Measurements from ENCODE around the gene KSR2. TPM values are rescaled to one million over a fixed set of nuclear protein-coding genes. Genes with fewer than 3 reads are reported as not detected.

The KSR2 gene
- total RNA-seq, 4 donors from 2014 or later, result under 0.01 to 0.08 (median under 0.01) TPM; not detected in 1

DNA sequence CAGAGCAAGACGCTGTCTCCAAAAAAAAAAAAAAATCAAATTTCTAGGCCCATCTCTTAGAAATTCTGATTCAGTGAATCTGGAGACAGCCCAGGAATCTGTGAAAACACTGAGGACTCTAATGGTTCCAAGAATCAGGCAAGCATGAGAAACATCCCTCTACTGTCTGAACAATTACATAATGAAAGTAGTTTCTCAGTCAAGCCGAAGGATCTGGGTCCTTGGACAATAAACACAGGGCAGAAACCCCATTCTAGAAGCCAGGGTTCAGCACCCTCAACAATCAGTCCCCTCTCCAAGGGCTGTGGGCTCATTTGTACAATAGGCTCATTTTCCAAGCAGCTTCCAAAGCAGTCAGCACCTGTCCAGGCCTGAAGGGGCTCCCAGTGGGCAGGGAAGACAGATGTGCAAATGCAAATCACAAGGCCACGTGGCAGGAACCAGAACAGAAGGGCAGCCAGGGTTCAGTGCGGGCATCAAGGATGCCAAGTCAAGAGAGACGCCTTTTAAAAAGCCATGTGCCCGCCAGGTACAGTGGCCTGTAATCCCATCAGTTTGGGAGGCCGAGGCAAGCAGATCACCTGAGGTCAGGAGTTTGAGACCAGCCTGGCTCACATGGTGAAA, 96.1 kb downstream of the KSR2 start:
- TF ChIP-seq, protein P1, sequence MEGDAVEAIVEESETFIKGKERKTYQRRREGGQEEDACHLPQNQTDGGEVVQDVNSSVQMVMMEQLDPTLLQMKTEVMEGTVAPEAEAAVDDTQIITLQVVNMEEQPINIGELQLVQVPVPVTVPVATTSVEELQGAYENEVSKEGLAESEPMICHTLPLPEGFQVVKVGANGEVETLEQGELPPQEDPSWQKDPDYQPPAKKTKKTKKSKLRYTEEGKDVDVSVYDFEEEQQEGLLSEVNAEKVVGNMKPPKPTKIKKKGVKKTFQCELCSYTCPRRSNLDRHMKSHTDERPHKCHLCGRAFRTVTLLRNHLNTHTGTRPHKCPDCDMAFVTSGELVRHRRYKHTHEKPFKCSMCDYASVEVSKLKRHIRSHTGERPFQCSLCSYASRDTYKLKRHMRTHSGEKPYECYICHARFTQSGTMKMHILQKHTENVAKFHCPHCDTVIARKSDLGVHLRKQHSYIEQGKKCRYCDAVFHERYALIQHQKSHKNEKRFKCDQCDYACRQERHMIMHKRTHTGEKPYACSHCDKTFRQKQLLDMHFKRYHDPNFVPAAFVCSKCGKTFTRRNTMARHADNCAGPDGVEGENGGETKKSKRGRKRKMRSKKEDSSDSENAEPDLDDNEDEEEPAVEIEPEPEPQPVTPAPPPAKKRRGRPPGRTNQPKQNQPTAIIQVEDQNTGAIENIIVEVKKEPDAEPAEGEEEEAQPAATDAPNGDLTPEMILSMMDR (IDR thresholded peaks at IDR 0.05), result no peak
- TF ChIP-seq POLR2AphosphoS5 (IDR thresholded peaks at IDR 0.05) (no peak), POLR2A (IDR thresholded peaks at IDR 0.05) (no peak), EP300 (IDR thresholded peaks at IDR 0.05) (no peak)
- H3K9me3 ChIP-seq, result no peaks in the 10 kb centered on the region
- ATAC-seq, result no peak
- no peaks in the 10 kb centered on the region for H3K36me3 ChIP-seq
- H3K4me3 ChIP-seq, result no peak overlapping the region
- H3K27me3 ChIP-seq, result peaks cover 20% of the 10 kb centered on the region
- no peak overlapping the region for H3K27ac ChIP-seq
- H3K4me1 ChIP-seq, result no peaks in the 10 kb centered on the region
- WGBS, 2 donors (ENCODE audit: low coverage in 1 of 2), result 60 to 62% methylated on average over 2 to 7 of the region's 7 CpGs

DNA sequence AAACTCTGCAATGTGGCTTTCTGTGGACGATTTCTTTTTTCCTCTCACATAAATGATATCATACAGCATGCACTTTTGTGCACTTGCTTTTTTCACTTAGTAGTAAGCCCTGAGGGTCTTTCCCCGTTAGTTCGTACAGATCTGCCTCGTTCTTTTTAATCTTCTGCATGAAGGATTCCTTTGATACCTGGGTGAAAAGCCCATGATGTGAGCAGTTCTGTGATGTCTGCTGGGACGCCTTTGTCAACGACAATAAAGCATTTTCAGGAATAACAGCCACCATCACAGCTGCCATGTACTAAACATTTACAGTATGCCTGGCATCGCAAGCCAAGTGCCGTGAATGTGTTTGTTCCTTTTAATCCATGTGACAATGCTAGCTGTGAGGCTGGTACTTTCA, 99.2 kb downstream of the KSR2 start:
- ATAC-seq, result no peak
- H3K27ac ChIP-seq, result no peak overlapping the region
- TF ChIP-seq EP300 (IDR thresholded peaks at IDR 0.05), result no peak
- no peak for TF ChIP-seq POLR2A (IDR thresholded peaks at IDR 0.05)
- TF ChIP-seq, protein P1 (IDR thresholded peaks at IDR 0.05), result no peak
- no peak for TF ChIP-seq POLR2AphosphoS5 (IDR thresholded peaks at IDR 0.05)
- no peaks in the 10 kb centered on the region for H3K9me3 ChIP-seq
- H3K27me3 ChIP-seq, result peaks cover 15% of the 10 kb centered on the region
- no peaks in the 10 kb centered on the region for H3K4me1 ChIP-seq
- no peak overlapping the region for H3K4me3 ChIP-seq
- no peaks in the 10 kb centered on the region for H3K36me3 ChIP-seq
- 56 to 88% methylated on average over 3 to 8 of the region's 8 CpGs for WGBS, 2 donors (ENCODE audit: low coverage in 1 of 2)

DNA sequence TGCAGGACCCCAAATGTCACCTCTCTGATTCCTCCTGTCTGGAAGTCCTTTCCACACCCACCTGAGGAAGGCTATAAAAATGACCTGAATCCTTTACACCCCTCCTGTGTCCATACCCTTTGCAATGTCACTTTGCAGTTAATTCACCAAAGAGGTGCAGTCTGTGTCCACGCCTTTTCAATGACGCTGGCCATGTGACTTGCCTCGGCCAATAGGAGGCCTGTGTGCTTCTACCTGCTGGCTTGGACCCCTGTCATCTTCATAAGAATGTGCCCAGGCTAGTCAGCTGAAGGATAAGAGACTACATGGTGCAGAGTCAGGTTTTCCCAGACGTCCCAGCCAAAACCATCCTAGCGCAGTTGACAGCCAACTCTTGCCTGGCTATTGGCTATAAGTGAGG, 101.4 kb downstream of the KSR2 start:
- no peak for TF ChIP-seq EP300 (IDR thresholded peaks at IDR 0.05)
- TF ChIP-seq, protein P1 (IDR thresholded peaks at IDR 0.05), result no peak
- no peak for ATAC-seq
- 68% methylated on average over 5 of the region's 5 CpGs; no CpG with 5 or more reads in 1 of the 2 donors for WGBS, 2 donors (ENCODE audit: low coverage in 1 of 2)
- Histone ChIP-seq H3K9me3 (no peaks in the 10 kb centered on the region), H3K4me3 (no peak overlapping the region), H3K27me3 (peaks cover 34% of the 10 kb centered on the region), H3K36me3 (no peaks in the 10 kb centered on the region), H3K4me1 (no peaks in the 10 kb centered on the region), H3K27ac (no peak overlapping the region)

GRCh38 chr12:117865505-117865904, 103.3 kb downstream of the KSR2 start:
- Histone ChIP-seq H3K27me3 (peaks cover 45% of the 10 kb centered on the region), H3K36me3 (no peaks in the 10 kb centered on the region), H3K27ac (no peak overlapping the region), H3K4me3 (no peak overlapping the region), H3K9me3 (no peaks in the 10 kb centered on the region), H3K4me1 (no peaks in the 10 kb centered on the region)
- WGBS, 2 donors (ENCODE audit: low coverage in 1 of 2), result 77 to 83% methylated on average over 3 of the region's 3 CpGs
- no peak for ATAC-seq
- TF ChIP-seq EP300 (IDR thresholded peaks at IDR 0.05) (no peak), POLR2A (IDR thresholded peaks at IDR 0.05) (no peak), POLR2AphosphoS5 (IDR thresholded peaks at IDR 0.05) (no peak)
- TF ChIP-seq, protein P1 (IDR thresholded peaks at IDR 0.05), result no peak

- H3K4me3 ChIP-seq, result no peak overlapping the region
- H3K36me3 ChIP-seq, result no peaks in the 10 kb centered on the region
- H3K27me3 ChIP-seq, result peaks cover 67% of the 10 kb centered on the region
- H3K27ac ChIP-seq, result no peak overlapping the region
- H3K9me3 ChIP-seq, result no peaks in the 10 kb centered on the region
- 57 to 79% methylated on average over 6 to 7 of the region's 10 CpGs for WGBS, 2 donors (ENCODE audit: low coverage in 1 of 2)
- peak; percentile 16 for ATAC-seq
- H3K4me1 ChIP-seq, result no peaks in the 10 kb centered on the region
- TF ChIP-seq, protein P1 (IDR thresholded peaks at IDR 0.05), result no peak
- TF ChIP-seq POLR2AphosphoS5 (IDR thresholded peaks at IDR 0.05) (no peak), POLR2A (IDR thresholded peaks at IDR 0.05) (no peak), EP300 (IDR thresholded peaks at IDR 0.05) (no peak)
These were observed 105.6 kb downstream of the KSR2 start for GRCh38 chr12:117863002-117863709.
